ENCODE measurements around the gene CRIM1.
"Not testable (repeated sequence)": the region's sequence is repeated elsewhere in the genome, so short reads cannot be mapped to it uniquely, and the experiment has no call there.

Gene CRIM1, protein sequence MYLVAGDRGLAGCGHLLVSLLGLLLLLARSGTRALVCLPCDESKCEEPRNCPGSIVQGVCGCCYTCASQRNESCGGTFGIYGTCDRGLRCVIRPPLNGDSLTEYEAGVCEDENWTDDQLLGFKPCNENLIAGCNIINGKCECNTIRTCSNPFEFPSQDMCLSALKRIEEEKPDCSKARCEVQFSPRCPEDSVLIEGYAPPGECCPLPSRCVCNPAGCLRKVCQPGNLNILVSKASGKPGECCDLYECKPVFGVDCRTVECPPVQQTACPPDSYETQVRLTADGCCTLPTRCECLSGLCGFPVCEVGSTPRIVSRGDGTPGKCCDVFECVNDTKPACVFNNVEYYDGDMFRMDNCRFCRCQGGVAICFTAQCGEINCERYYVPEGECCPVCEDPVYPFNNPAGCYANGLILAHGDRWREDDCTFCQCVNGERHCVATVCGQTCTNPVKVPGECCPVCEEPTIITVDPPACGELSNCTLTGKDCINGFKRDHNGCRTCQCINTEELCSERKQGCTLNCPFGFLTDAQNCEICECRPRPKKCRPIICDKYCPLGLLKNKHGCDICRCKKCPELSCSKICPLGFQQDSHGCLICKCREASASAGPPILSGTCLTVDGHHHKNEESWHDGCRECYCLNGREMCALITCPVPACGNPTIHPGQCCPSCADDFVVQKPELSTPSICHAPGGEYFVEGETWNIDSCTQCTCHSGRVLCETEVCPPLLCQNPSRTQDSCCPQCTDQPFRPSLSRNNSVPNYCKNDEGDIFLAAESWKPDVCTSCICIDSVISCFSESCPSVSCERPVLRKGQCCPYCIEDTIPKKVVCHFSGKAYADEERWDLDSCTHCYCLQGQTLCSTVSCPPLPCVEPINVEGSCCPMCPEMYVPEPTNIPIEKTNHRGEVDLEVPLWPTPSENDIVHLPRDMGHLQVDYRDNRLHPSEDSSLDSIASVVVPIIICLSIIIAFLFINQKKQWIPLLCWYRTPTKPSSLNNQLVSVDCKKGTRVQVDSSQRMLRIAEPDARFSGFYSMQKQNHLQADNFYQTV

DNA sequence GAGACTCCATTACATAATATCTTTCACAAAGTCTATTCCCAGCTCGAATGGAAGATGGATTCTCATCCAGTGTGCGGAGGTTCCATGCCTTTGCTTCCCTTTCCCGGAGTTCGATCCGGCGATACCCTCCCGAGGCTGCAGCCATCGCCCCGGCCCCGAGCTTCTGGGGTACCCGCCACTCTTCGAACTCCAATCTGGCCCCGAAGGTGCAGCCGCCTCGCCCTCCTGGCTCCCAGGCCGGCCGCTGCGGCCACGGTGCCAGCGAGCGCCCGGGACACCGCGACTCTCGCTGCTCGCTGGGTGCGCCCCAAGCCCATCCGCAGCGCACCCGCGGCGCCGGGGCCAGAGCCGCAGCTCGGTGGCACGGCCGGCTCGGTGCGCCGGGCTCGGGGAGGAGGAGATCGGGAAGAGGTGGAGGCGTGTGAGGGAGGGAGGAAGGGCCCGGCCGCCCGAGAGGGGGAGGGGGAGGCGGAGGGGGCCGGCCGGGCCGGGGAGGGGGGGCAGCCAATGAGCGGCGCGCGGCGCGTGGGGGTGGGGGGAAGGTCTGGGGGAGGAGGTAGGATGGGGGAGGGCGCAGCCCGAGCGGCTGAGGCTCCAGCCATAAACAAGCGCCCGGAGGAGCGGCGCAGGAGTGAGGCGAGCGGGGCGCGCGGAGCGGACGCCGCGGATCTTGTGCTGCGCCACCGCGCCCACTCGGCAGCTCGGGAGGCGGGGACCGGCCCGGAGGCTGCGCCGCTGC lies at the start of gene CRIM1:
Gene CRIM1, plus strand, starts transcription at position 628 of the 739 bp plus-strand sequence. CDS start 515 bp downstream, outside the sequence.
- DNase-seq (ENCODE audit: low read depth in 1 of 2, low spot score in 1 of 2), result peak in 1 of 2 donors; percentile 29

DNA sequence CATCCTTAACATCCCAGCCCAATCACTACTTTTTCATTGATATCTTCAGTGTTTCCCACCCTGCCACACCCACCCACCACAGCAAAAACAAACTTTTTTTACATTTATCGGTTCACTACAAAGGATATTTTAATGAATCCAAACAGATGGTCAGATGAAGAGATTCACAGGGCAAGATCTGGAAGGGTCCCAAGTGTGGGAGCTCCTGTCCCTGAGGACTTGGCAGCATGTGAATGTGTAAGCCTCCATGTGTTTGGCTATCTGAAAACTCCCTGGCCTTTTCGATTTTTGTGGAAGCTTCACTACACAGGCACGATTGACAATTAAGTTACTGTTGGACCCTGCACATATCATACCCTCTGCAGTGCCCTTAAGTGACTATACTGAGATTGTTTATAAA lies 48.1 kb upstream of the CRIM1 start:
- DNase-seq (ENCODE audit: low read depth in 1 of 2, low spot score in 1 of 2), result no peak

DNA sequence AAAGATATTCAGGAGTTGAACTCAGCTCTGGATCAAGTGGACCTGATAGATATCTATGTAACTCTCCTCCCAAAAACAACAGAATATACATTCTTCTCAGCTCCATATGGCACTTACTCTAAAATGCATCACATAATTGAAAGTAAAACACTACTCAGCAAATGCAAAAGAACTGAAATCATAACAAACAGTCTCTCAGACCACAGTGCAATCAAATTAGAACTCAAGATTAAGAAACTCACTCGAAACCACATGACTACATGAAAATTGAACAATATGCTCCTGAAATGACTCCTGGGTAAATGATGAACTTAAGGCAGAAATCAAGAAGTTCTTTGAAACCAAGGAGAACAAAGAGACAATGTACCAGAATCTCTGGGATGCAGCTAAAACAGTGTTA lies 45.1 kb upstream of the CRIM1 start:
- DNase-seq (ENCODE audit: low read depth in 1 of 2, low spot score in 1 of 2), result not testable (repeated sequence)

DNA sequence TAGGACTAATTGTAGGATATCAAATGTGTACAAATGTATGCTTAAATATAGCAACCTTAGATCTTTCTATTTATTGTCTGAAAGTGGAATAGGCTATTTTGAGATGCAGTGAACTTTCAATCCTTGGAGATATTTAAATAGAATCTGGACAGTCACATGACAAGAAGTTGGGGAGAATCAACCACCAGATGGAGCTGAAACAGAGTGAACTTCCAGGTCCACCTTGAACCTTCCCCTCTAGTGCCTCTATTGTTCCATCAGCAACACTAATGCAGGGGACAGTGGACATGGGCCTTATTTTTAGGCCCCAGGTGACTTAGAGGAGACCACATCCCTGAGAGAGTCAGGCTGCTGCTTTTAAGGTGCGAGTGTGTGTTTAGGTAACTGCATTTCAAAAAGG lies 37.0 kb upstream of the CRIM1 start:
- no peak for DNase-seq (ENCODE audit: low read depth in 1 of 2, low spot score in 1 of 2)

DNA sequence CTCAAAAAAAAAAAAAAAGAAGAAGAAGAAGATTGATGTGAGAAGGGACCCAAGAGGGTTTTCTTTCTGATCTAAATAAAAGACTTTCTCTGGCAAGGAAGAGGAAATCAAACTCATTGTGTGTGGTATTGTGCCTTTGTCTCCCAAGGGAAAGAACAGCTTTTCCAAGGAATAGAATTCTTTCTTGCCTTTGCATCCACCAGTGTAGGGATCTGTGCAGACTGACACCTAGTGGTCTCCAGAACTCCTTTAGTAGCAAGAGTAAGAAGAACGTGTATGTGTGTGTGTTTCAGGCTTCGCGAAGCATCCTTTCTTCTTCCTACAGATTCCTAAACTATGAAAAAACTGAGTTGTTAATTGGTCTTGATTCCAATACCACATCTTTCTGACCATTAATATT lies 33.5 kb upstream of the CRIM1 start:
- no peak for DNase-seq (ENCODE audit: low read depth in 1 of 2, low spot score in 1 of 2)

DNA sequence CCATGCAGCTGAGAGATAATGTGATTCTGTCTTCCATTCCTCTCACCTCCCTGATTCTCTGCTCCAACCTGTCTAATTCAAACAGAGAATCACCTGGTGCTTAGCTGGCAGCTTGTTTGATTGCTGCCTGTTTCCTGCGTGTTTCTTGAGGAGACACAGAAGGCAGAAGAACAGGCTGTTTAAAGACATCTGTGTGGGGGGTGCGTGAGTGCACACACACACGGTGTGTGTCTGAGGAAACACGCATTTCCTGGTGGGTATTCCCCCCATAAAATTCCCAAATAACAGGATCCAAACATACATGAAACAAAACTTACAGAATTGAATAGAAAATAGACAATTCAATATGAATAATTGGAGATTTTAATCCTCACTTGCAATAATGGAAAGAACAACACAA lies 29.3 kb upstream of the CRIM1 start:
- DNase-seq (ENCODE audit: low read depth in 1 of 2, low spot score in 1 of 2), result no peak

DNA sequence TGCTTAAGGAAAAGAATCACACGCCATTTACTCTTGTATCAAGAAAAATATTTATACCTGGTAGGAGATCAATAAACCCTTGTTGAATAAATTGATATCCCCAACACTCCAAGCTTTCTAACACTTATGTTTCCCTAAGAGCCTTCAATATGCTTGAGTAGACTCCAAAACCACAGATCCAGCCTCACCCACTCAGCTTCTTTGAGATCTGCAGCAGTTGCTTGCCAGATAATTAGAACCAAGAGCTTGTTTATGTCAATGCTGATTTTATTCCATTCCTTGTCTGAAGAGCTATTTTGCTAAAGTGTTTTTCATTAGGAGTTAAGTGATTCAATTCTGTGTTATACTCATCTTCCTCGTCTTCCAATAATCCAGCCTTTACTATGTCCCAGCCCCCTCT lies 26.3 kb upstream of the CRIM1 start:
- DNase-seq (ENCODE audit: low read depth in 1 of 2, low spot score in 1 of 2), result no peak

DNA sequence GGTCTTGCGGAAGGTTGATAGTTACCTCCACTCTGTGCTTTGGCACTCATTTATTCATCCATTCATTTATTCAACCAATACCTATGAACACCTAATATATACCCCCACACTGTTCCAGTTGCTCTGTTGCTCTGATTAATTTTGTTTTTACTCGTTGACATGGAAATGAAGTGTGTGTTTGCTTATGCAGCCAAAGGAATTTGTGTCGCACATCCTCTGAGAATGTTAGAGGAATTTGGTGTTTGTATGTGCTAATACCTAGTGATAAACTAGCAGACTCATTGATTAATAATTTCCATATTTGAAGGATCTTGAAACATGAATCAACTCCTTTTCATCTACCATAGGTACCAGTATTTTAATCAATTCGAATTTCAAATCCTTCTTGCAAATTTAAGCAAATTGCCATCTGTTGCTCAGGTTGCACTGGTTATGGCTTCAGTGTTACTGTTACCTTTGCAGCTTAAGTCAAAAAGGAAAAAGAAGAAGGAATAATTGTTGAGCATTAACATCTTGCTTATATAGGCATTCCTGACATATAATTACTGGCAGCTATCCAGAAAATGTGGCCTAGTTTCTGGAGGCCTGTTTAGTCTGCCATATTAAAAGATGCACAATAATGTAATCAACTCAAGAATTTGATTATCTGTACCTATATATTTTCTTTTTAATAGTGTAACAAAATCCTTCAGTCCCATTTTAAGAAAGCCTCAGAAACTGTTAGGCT lies 25.7 kb upstream of the CRIM1 start:
- no peak for DNase-seq (ENCODE audit: low read depth in 1 of 2, low spot score in 1 of 2)

DNA sequence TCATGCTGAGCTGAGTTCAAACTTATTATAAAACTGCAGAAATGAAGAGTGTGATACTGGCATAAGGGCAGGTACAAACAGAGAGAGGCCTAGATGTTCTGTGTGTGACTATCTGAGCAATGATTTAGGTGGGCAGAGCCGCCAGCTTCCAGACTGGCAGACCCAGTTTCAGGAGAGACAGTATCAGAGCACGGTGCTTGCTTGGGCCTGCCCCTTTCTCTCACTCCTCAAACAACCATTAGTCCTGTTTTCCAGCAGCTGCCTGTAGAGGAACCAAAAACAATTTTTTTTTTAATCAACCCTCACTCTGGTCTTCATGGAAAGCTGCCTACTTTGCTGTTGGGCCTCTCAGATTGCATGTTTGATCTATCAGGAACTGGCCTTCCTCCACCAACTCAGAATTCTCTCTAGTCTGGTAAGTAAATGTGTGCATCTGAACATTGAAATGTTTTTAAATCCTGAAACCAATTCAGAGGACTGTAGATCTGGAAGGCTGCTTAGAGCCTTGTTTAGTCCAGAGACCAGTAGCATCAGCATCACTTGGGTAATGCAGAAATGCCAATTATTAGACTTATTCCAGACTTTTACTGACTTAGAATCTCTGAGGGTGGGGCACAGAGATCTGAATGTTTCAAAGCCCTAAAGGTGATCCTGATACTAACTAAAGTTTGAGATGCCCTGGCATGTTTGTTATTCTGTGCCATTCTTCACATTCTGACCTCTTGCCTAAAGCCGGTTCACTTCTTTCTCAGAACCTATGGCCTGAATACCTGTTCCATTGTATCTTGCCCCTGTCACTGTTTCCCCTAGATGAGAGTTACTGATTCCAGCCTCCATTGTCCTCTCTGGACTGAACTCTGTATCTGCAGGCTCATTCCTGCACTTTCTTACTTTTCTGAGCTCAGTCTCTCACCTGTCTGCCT lies 24.8 kb upstream of the CRIM1 start:
- no peak for DNase-seq (ENCODE audit: low read depth in 1 of 2, low spot score in 1 of 2)

DNA sequence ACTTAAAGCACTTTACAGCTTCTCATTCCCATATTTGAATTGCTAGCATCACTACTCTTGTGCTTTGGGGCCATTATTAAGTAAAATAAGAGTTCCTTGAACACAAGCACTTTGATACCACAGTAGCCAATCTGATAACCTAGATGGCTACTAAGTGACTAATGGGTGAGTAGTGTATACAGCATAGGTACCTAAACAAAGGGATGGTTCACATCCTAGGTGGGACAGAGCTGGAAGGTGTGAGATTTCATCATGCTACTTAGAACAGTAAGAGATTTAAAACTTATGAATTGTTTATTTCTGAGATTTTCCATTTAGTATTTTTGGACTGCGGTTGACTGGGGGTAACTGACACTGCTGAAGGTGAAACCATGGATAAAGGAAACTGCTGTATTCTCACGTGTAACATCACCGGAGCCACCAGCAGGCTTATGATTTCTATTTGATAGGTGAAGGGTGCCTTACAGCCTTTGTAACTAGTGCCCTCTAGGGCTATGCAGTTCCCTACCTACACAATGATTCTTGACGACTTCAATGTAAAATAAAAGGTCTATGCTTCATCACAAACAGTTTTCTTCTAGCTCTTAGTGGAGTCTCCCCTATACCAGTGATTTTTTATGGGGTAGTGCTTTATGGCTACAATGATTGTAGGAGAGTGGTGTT lies 22.1 kb upstream of the CRIM1 start:
- DNase-seq (ENCODE audit: low read depth in 1 of 2, low spot score in 1 of 2), result no peak

DNA sequence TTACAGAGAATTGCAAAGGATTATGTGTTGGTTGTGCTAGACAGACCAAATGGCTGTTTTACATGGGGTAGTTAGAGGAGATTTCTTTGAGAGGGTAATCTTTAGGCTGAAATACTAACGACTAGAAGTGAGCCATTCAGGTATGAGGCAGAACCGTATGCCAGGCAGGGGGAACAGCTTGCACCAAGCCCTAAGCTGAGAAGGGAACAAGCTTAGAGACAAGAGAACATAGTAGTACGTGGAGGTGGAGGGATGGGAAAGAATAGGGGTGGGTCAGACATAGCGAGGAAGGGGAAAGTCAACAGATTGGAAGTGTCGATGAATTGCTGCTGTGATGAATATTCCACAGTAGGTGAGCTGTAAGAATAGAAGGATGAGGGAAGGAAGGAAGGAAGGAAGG lies 20.0 kb upstream of the CRIM1 start:
- DNase-seq (ENCODE audit: low read depth in 1 of 2, low spot score in 1 of 2), result no peak

DNA sequence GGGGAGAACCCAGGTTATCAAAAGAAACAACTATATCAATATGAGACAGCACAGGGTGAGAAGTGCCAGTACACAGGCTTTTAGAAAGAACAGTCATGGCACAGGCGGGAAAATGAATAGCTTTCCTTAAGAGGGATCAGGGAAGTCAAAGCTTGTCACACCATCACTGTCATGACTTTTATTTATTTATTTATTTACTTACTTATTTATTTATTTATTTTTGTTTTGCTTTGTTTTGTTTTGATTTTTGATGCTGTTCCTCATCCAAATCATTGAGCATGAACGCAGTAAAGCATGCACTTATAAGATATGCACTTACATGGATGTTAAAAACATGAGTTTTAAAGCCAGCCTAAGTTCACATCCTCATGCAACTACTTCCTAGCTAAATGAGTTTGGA lies 19.3 kb upstream of the CRIM1 start:
- DNase-seq (ENCODE audit: low read depth in 1 of 2, low spot score in 1 of 2), result no peak

DNA sequence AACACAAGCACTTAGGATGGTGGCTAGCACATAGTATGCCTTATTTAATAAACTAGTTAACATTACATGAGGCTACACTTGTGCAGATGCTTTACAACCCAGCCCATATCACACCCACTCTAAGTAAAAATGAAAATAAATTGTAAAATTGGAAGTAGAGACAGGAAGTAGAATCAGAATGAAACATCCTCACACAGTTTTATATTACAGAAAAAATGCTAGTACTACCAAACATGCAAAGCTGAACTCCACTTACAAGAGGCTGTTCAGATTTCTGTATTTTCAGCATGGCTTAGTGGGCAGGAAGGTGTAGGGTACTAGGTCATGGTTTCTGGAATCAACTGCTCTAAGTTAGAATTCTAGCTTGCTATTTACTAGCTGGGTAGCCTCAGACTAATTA lies 18.2 kb upstream of the CRIM1 start:
- no peak for DNase-seq (ENCODE audit: low read depth in 1 of 2, low spot score in 1 of 2)

DNA sequence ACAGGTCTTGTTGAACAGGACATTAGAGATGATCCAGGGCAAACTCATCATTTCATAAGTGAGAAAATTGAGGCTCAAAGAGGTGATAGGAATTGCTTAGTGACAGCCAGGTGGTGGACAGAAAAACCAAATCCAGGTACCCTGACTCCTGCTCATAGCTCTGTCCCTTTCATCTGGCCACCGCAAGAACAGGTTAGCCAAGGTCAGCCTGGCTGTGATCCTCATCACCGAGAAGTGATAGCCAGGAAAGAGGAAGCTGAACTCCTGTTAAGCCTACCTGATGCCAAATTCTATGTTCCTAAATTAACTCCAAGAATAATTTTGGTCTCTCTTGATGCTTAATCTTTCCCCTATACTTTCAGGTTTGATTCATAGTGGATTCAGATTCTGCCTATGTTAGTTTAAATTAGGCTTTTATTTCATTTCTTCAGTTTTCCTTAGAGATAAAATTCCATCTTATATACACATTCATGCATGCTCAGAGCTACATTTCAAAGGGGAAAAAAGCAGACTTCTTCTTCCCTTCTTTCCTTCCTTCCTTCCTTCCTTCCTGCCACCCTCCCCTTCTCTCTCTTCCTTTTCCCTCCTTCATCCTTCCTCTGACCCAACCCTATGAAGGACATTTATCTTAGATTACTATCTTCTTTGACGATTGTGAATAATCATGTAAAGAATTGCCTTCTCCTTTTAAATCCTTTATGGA lies 17.3 kb upstream of the CRIM1 start:
- DNase-seq (ENCODE audit: low read depth in 1 of 2, low spot score in 1 of 2), result no peak

DNA sequence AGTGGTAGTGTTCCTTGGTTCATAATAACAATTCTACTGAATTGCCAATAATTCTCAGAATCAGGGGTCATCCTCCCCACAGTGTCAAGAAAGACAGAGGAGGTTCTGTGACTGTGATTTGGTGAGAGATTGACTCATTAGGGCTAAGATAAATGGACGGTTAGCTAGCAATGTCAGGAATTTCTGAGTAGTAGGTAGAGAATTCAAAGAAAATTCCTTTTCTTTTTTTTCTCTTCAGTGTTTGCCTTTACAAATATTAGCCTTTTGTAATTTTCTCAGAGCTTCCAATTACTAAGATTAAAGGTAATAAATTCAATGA lies 16.8 kb upstream of the CRIM1 start:
- no peak for DNase-seq (ENCODE audit: low read depth in 1 of 2, low spot score in 1 of 2)

DNA sequence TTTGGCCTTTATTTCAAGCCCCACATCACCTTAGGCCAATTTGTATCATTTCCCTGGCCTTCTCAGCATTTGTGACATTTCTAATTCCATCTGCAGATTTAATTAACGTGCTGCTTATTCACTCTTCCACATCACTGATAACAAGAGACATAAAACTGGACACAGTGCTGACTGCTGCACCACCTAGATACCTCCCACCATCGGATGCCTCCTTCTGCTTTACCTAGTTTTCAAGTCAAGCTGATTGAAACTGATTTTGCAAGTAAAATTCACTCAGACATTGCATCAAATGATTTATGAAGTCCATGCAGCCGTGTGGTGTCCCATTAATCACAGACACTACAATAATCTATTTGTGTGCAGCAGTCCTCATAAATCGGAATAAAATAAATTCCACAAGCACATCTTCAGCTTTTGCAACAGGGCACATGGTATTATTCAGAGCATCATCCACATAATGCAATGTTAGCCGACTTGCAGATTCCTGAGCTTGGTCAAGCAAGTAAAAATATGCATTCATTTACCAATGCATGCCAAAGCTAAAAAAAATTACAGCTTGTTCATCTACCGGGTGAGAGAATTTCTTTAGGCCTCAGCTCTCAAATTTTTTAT lies 15.9 kb upstream of the CRIM1 start:
- no peak for DNase-seq (ENCODE audit: low read depth in 1 of 2, low spot score in 1 of 2)

DNA sequence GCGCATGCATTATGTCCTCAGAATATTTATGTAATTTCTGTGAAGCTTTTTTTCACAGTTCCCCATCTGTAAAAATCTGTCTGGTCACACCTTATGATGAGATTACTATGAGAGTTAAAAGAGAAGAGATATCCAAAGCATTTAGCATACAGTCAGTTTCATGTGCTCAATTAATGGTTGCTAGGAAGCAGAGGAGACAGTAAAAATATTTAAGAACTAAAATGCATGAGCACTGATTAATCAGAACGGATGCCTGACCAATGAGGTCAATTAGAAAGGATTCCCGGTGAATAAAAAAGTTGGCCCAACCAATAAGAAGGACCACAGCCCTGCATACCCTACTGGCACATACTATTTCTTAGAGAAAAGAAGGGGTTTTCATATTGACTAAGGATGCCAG lies 12.0 kb upstream of the CRIM1 start:
- DNase-seq (ENCODE audit: low read depth in 1 of 2, low spot score in 1 of 2), result no peak

DNA sequence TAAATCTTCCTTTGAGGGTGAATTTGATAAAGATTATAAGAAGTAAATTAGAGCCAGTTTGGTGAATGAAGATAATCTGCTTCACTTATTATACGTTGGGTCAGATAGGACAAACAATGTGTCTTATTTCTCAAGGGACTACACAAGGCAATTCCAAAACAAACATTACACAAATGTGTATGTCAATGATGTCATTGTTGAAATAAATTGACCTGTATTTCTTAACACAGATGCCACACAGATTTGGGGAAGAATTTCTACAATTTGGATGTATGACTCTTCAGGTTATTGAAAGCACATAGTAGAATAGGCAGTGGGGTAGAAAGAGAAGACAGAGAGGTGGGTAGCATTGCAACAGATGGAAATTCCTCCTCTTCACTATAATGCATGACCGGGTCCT lies 6.9 kb upstream of the CRIM1 start:
- no peak for DNase-seq (ENCODE audit: low read depth in 1 of 2, low spot score in 1 of 2)

Data from stimulated activated CD4-positive, alpha-beta T cell treated with anti-CD3 and anti-CD28 coated beads, Interleukin-15, amount 100 ng/mL, for 1 hour (primary cell).